Mononuclear cell (primary cell): ENCODE measurements around the gene IZUMO4. TPM values are rescaled to one million over a fixed set of nuclear protein-coding genes. Genes with fewer than 3 reads are reported as not detected.
A peak's percentile ranks its signal among the peaks of the same experiment; 100 is the strongest.

Experiments
- H3K27me3 ChIP-seq: 2 replicates; pipeline ENCODE4 v1.6.0; 2011; ENCODE audit warnings: low read length, control low read depth; ENCODE audit not compliant: insufficient read depth
- H3K4me1 ChIP-seq: 2 replicates; pipeline ENCODE4 v1.5.1; 2011; ENCODE audit warnings: mild to moderate bottlenecking, low read length, control low read depth; ENCODE audit not compliant: insufficient read depth
- H3K4me3 ChIP-seq: 2 replicates; pipeline ENCODE4 v1.5.1; 2011; ENCODE audit warnings: mild to moderate bottlenecking, low read length, moderate library complexity
- H3K9me3 ChIP-seq: 2 replicates; pipeline ENCODE4 v1.5.1; 2011; ENCODE audit warnings: low read depth, mild to moderate bottlenecking, control low read depth, low read length
- total RNA-seq: library from RNA; depleted of rRNA; stranded (reverse); fragments of >200 nt; gene quantifications from one replicate; pipeline ENCODE4 v1.2.3, GENCODE V29; 2012

Gene IZUMO4
- total RNA-seq, 1 donor: 2.9 TPM

DNA sequence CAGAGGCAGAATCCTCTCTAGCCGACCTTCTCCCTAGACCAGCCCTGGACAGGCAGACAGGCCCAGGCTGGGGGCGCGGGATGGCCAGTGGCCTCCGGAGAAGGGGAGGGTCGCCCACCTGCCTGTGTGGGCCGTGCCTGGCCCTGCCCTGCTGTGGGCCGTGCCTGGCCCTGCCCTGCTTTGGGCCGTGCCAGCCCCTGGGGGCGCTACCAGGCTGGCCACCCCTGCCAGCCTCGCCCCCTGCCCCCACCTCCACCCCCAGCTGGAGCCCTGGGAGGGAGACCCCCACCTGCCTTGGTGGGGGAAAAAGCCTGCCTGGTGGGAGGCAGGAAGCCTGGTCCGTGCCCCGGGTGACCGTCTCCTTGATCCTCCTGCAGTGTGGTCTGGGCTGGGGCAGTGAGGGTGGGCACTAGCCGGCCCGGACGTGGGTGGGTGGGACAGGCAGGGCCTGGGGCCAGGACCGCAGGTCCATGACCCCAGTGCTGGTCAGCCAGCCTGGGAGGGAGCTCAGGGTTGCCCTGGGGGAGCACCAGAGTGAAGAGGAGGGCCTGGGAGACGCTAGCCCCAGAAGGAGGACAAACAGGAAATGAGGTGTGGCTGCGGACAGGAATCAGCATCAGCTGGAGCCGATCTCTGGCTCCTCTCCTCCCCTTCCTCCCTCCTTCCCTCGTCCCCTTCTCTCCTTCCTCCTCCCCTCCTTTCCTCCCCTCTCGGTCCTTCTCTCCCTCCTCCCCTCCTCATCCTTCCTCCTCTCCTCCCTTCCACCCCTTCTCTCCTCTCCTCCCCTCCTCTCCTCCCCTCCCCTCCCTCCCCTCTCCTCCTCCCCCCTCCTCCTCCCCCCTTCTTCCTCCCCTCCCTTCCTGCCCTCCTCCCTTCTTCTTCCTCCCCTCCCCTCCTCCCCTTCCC lies 40.5 kb upstream of the IZUMO4 start:
- no peaks in the 10 kb centered on the region for H3K9me3 ChIP-seq
- H3K27me3 ChIP-seq: no peaks in the 10 kb centered on the region
- peaks cover 78% of the 10 kb centered on the region for H3K4me1 ChIP-seq
- H3K4me3 ChIP-seq: no peak overlapping the region

GRCh38 chr19:2056837-2057192 lies 39.9 kb upstream of the IZUMO4 start:
- Histone ChIP-seq H3K9me3 (no peaks in the 10 kb centered on the region), H3K27me3 (no peaks in the 10 kb centered on the region), H3K4me1 (peaks cover 74% of the 10 kb centered on the region), H3K4me3 (no peak overlapping the region)

GRCh38 chr19:2057484-2058469 lies 38.9 kb upstream of the IZUMO4 start:
- no peaks in the 10 kb centered on the region for H3K9me3 ChIP-seq
- no peaks in the 10 kb centered on the region for H3K27me3 ChIP-seq
- H3K4me1 ChIP-seq: peaks cover 74% of the 10 kb centered on the region
- H3K4me3 ChIP-seq: no peak overlapping the region

DNA sequence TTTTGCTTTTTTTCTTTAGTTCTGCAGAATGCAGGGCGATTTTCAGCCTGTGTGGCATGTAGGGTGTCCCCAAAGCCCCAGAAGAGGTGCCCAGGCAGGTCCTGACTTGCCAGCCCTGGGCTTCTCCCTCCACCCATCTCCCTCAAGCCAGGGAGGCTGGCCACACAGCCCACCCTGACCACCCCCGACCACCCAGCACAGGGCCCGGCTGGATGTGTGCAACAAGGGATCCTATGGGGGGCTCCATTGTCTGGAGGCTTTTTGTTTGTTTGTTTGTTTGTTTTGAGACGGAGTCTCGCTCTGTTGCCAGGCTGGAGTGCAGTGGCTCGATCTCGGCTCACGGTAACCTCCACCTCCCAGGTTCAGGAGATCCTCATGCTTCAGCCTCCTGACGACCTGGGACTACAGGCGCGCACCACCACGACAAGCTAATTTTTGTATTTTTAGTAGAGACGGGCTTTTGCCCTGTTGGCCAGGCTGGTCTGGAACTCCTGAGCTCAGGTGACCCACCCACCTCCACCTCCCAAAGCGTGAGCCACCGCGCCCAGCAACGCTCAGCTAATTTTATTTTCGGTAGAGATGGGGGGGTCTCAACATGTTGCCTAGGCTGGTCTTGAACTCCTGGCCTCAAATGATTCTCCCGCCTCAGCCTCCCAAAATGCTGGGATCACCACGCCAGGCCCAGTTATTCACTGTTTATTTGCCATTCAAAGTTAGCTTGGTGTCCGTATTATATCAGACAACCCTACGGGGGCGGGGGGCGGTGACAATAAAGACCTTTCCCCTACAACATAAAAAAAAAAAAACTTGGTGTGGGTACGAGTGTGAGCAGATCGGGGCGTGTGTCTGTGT lies 37.9 kb upstream of the IZUMO4 start:
- Histone ChIP-seq H3K27me3 (no peaks in the 10 kb centered on the region), H3K4me1 (peaks cover 74% of the 10 kb centered on the region), H3K9me3 (no peaks in the 10 kb centered on the region), H3K4me3 (no peak overlapping the region)

GRCh38 chr19:2059422-2060201 lies 37.1 kb upstream of the IZUMO4 start:
- Histone ChIP-seq H3K9me3 (no peaks in the 10 kb centered on the region), H3K4me3 (no peak overlapping the region)

GRCh38 chr19:2060884-2061494 lies 35.7 kb upstream of the IZUMO4 start:
- Histone ChIP-seq H3K4me3 (peak overlapping the region; percentile 50), H3K9me3 (no peaks in the 10 kb centered on the region), H3K4me1 (peaks cover 60% of the 10 kb centered on the region), H3K27me3 (no peaks in the 10 kb centered on the region)

More at GRCh38 chr19:2059422-2060201, 37.1 kb upstream of the IZUMO4 start:
- Histone ChIP-seq H3K27me3 (no peaks in the 10 kb centered on the region), H3K4me1 (peaks cover 73% of the 10 kb centered on the region)

DNA sequence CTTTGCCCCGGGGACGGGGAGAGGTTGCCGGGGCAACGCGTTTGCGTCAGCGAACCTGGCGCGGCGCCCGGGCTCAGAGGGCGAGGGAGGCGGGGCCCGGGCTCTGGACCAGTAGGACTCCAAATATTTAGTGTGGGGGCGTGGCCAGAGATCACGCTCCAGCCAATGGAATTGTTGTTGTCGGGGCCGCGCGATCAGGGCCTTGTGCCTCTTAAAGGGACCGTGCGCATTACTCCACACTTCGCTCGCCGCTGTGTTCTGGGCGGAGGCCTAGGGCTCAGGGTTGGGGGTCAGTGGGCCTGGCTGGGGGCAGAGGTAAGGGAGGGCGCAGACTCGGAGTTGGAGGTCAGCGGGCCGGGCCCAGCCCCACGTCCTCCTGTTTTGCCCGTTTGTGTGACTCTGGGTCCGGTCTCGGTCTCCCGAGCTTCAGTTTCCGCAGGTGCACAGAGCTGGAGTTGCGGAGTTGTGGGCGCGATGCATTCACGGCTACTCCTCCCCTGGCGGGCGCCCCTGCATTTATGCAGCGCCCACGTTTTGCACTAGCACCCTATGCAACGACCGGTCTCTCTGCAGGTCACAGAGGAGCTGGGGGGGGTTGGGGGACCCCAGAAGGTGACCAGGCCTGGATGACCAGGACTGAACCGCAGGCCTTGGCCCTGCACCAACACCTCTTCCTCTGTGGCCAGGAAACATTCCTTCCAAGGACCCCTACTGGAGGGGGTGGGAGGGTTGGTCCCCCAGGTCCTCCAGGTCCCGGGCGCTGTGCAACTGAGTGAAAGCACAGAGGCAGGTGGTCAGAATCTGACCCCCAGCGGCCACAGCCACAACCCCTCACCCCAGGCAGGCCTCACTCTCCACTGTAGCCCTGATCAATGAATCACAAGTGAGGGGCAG lies 35.0 kb upstream of the IZUMO4 start:
- H3K9me3 ChIP-seq: no peaks in the 10 kb centered on the region
- H3K27me3 ChIP-seq: no peaks in the 10 kb centered on the region
- peaks cover 54% of the 10 kb centered on the region for H3K4me1 ChIP-seq
- H3K4me3 ChIP-seq: peak overlapping the region; percentile 50

DNA sequence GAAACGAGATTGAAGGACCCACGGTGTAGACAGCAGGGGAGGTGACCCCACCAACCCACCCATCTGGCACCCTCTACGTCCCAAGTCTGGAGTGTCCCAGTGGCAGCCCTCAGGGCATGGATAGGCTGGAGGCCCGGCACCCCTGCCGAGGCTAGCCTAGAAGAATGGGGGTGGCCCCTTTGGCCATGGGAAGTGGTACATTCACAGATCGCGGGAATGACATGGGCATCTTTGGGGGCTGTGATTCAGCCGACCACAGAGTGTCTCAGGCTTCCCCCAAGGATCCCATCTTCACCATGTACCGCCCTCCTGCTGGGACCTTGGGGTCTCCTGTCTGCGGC lies 34.4 kb upstream of the IZUMO4 start:
- H3K27me3 ChIP-seq: no peaks in the 10 kb centered on the region
- H3K4me1 ChIP-seq: peaks cover 48% of the 10 kb centered on the region
- H3K4me3 ChIP-seq: no peak overlapping the region
- H3K9me3 ChIP-seq: no peaks in the 10 kb centered on the region

- no peaks in the 10 kb centered on the region for H3K9me3 ChIP-seq
- H3K4me3 ChIP-seq: no peak overlapping the region
- H3K27me3 ChIP-seq: no peaks in the 10 kb centered on the region
- H3K4me1 ChIP-seq: peaks cover 44% of the 10 kb centered on the region
Observed at GRCh38 chr19:2062770-2063169, 33.9 kb upstream of the IZUMO4 start.

GRCh38 chr19:2063824-2064223 lies 32.9 kb upstream of the IZUMO4 start:
- peaks cover 34% of the 10 kb centered on the region for H3K4me1 ChIP-seq
- H3K4me3 ChIP-seq: no peak overlapping the region
- H3K27me3 ChIP-seq: no peaks in the 10 kb centered on the region
- H3K9me3 ChIP-seq: no peaks in the 10 kb centered on the region

DNA sequence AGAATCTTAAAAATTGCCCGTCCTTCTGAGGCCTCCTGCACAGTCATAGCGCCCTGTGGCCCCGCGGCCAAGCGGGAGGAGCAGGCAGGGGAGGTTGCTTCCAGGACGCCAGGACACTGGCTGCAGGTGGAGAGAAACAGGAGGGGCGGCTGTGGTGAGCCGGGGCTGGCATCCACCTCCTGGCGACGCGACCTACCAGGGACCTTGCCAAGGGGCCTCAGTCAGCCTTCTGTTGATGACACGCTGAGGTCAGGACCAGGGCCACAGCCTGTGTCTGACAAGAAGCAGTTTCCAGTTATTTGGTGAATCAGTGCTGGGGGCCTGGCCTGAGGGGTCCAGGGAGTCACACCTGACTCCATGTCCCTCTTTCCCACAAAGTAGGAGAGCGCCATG lies 32.3 kb upstream of the IZUMO4 start:
- Histone ChIP-seq H3K4me3 (no peak overlapping the region), H3K4me1 (peaks cover 33% of the 10 kb centered on the region), H3K9me3 (no peaks in the 10 kb centered on the region)

GRCh38 chr19:2064788-2065524 lies 31.8 kb upstream of the IZUMO4 start:
- Histone ChIP-seq H3K4me3 (no peak overlapping the region), H3K9me3 (no peaks in the 10 kb centered on the region), H3K4me1 (peaks cover 33% of the 10 kb centered on the region), H3K27me3 (no peaks in the 10 kb centered on the region)

More for the DNA sequence above, 32.3 kb upstream of the IZUMO4 start:
- H3K27me3 ChIP-seq: no peaks in the 10 kb centered on the region
